Testis (tissue), 2 donors: Measurements from ENCODE around the gene FRMD4B.

Experiments used
- CTCF ChIP-seq, 3 experiments: fragments of 450-650 bp in 2 of 3; fragments of 200-600 bp in 1 of 3; sonication (generic) in 1 of 3; IDR thresholded peaks; one replicate each; pipeline ENCODE4 v1.5.1; 2016 to 2019; ENCODE audit warnings: antibody characterized with exemption in 3 of 3, mild to moderate bottlenecking in 2 of 3, moderate library complexity in 1 of 3
- POLR2A ChIP-seq: fragments of 450-650 bp; IDR thresholded peaks from one replicate; pipeline ENCODE4 v1.6.1; 2017; ENCODE audit warnings: antibody characterized with exemption, mild to moderate bottlenecking, moderate library complexity

GRCh38 chr3:69255928-69256327 is 130.0 kb downstream of the FRMD4B start:
- TF ChIP-seq CTCF (IDR thresholded peaks at IDR 0.05) (no peak), POLR2A (no peak)
